Erythroblast (primary cell): ENCODE results near the gene LOXHD1.

ENCODE experiments used
- GATA1 ChIP-seq: IDR thresholded peaks from 2 replicates; pipeline ENCODE4 v1.6.1; 2011; ENCODE audit warnings: low read depth, mild to moderate bottlenecking, control low read depth, low read length, moderate library complexity
- POLR2A ChIP-seq: IDR thresholded peaks from 2 replicates; pipeline ENCODE4 v1.6.1; 2011; ENCODE audit warnings: mild to moderate bottlenecking, low read length

GRCh38 chr18:46445522-46446313 lies 211.3 kb downstream of the LOXHD1 start:
- no peak for TF ChIP-seq POLR2A
- TF ChIP-seq GATA1: no peak
